Neuron (in vitro differentiated cells): Measurements from ENCODE around the gene PUSL1.

Experiments
- H2AFZ ChIP-seq: one replicate; pipeline ENCODE4 v1.6.1; 2013; ENCODE audit warnings: low read depth, mild to moderate bottlenecking, inconsistent platforms, low read length, moderate library complexity
- H3K27me3 ChIP-seq: one replicate; pipeline ENCODE4 v1.6.1; 2013; ENCODE audit warnings: low read length; ENCODE audit not compliant: insufficient read depth
- H3K36me3 ChIP-seq: one replicate; pipeline ENCODE4 v1.6.1; 2013; ENCODE audit warnings: low read length; ENCODE audit not compliant: insufficient read depth
- H3K4me1 ChIP-seq: one replicate; pipeline ENCODE4 v1.6.1; 2013; ENCODE audit warnings: low read length; ENCODE audit not compliant: insufficient read depth
- H3K4me3 ChIP-seq: 2 replicates; pipeline ENCODE4 v1.5.1; 2013; ENCODE audit warnings: mild to moderate bottlenecking, low read length, moderate library complexity
- H3K9me3 ChIP-seq: one replicate; pipeline ENCODE4 v1.6.1; 2013; ENCODE audit warnings: low read length

Gene PUSL1

DNA sequence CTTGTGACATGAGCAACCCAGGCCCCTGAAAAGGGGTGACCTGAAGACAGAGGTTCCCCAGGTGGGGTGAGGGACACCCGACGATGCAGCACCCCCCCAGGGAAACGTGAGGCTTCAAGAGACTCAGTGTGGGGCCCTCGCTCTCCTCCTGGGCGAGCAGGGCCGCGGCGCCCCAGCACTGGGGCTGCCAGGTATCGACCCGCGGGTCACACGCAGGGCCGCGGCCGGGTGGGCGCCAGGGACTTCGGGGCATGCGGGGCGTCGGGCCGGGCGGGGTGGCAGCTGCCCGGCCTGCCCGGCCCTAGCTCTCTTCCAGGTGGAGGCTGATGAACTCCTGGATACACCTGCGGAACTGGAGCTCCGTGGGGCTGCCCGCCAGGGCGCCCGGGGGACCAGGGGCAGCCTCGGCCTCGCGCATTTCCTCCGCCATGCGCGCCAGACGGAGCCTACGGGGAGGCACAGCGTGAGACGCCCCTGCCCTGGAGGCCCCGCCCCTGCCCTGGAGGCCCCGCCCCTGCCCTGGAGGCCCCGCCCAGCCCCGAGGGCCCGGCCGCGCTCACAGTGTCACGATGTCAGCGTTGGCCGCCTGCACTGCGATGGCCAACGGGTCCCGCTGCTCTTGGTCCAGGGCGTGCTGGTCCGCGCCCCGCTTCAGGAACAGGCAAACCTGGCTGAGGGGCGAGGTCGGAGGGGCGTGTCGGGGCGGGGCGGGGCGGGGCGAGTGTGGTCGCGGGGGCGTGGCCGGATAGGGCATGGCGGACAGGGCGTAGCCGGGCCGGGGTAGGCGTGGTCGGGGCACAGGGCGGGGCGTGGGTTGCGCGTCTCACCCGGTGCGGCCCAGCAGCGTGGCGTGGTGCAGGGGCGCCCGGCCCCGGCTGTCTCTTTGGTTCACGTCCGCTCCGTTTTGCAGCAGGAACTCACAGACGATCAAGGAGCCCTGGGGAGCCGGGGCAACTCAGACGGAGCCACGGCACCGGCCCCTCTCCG is 14.8 kb upstream of the PUSL1 start:
- Histone ChIP-seq H3K9me3 (no peaks in the 10 kb centered on the region), H3K36me3 (peaks cover 35% of the 10 kb centered on the region), H3K4me3 (no peak overlapping the region), H2AFZ (no peak overlapping the region), H3K27me3 (no peaks in the 10 kb centered on the region), H3K4me1 (peaks cover under 1% of the 10 kb centered on the region)

DNA sequence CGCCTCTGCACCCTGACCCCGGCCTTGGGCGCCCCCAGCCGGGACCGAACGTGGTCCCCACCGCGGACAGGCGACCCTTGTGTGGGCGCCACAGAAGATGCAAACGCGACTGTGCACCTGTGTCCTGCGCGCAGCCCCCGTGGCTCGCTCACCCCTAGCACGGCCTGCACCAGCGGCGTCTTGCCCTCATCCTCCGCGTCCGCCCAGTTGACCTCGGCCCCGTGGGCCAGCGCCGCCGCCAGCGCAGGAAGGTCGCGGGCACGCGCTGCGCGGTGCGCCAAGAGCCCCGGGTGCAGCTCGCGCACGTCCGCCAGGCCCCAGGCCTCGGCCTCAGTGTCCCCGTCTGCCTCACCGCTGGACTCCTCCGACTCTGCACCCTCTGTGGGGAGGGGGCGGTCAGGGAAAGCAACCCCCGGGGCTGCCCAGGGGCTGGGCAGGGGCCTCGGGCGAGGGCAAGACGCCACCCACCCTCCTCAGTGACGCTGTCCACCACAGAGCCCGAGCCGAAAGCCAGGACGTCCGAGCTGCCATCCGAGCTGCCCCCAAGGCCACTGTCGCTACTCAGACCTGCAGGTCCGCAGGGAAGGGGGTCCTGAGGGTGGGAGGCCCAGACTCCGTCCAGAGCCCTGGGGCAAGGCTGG is 14.0 kb upstream of the PUSL1 start:
- Histone ChIP-seq H3K27me3 (no peaks in the 10 kb centered on the region), H3K4me1 (peaks cover 3% of the 10 kb centered on the region), H3K36me3 (peaks cover 37% of the 10 kb centered on the region), H3K9me3 (no peaks in the 10 kb centered on the region), H2AFZ (no peak overlapping the region), H3K4me3 (no peak overlapping the region)

DNA sequence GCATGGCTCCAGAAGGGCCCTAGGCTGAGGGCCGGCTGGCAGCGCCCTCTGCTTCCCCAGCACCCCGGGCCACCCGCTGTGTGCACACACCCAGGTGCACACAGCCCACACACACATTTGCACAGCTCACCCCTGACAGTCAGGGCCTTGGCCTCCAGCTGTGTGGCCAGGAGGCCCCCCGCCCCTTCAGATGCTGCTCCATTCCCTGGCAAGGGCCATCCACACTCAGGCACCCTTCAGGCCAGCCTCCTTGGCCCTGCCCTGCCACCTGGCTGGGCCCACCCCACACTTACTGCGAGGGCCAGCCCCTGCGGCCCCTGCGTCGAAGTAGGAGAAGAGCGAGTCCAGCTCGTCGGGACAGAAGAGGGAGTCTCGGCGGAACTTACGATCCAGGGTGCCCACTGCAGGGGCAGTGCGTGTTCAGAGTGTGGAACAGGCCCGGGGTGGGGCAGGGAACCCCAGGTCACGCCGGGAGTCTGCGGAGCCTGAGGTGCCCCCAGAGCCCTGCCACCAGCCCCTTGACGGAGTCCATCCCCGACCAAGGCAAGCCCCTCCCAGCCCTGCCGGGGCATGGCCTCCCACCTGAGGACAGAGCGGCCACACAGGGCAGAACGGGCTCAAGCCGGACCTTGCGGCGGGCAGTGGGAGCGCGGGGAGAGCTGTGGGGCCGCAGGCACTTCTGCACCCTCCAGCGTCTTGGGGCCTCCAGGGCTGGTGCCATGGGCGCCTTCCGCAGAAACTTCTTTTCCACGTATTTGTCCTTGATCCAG is 13.1 kb upstream of the PUSL1 start:
- Histone ChIP-seq H3K36me3 (peaks cover 37% of the 10 kb centered on the region), H2AFZ (no peak overlapping the region), H3K9me3 (no peaks in the 10 kb centered on the region), H3K4me1 (peaks cover 3% of the 10 kb centered on the region), H3K4me3 (no peak overlapping the region), H3K27me3 (no peaks in the 10 kb centered on the region)

DNA sequence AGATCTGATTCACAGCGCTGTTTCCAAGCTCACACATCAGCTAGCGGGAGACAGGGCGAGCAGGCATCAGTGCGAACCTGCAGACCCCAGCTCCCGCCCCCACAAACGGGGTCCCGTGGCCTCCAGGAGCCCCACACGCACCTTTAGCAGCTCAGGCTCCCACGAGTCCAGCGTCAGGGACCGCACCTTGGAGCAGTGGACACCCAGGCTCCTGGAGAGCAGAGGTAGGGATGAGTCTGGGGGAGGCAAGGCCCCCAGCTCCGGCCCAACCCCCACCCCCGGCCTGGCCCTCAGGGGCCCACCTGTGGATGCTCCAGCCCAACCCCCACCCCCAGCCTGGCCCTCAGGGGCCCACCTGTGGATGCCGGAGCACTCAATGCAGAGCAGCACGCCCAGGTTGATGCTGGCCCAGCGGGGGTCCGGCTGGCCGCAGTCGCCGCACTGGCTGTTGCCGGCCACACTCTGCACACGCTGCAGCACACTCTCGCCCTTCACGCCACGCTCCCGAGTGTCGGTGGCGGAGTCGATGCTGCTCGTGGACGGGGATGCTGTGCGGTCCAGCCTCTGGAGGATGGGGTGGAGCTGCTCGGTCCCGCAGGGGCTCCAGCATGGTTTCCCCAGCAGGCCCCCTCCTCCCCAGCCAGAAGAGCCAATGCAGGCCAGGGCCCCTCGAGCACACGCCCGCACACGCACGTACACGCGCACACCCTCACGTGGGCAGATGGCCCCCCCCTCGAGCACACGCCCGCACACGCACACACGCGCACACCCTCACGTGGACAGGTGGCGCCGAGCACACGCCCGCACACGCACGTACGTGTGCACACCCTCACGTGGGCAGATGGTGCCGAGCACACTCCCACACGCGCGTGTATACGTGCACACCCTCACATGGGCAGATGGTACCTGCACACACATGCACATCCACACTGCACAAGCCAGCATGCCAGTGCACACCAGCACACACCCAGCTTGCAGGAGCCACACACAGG is 12.0 kb upstream of the PUSL1 start:
- Histone ChIP-seq H2AFZ (no peak overlapping the region), H3K36me3 (peaks cover 37% of the 10 kb centered on the region), H3K27me3 (no peaks in the 10 kb centered on the region), H3K4me3 (no peak overlapping the region), H3K4me1 (peaks cover 3% of the 10 kb centered on the region), H3K9me3 (no peaks in the 10 kb centered on the region)

DNA sequence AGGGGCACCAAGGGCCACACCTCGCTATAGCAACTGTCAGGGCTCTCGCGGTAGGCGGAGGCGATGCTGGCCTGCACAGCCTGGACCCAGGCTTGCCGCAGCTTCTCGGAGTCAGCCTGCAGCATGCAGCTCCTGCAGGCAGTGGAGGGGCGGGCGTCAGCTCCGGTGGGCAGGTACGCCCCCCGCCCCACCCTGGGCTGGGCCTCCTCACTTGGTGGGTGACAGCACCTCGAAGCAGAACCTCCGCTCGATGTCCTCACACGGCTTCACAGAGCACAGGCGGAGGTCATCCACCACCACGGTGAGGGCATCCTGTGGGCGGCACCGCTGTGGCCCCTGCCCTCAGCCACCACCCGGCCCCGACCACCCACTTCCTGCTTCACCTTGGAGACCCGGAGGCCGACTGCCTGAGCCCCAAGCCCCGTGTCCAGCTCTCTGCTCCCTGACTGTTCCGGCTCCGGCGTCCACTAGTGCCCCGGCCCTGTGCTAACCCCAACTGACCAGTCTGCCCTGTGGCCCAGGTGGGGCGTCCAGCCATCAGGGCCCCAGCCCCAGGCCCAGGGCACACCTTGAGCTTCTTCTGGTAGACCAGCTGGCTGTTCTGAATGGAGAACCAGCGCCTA is 10.5 kb upstream of the PUSL1 start:
- Histone ChIP-seq H3K4me1 (peaks cover 3% of the 10 kb centered on the region), H3K4me3 (no peak overlapping the region), H3K9me3 (no peaks in the 10 kb centered on the region), H2AFZ (no peak overlapping the region), H3K27me3 (no peaks in the 10 kb centered on the region), H3K36me3 (peaks cover 37% of the 10 kb centered on the region)

DNA sequence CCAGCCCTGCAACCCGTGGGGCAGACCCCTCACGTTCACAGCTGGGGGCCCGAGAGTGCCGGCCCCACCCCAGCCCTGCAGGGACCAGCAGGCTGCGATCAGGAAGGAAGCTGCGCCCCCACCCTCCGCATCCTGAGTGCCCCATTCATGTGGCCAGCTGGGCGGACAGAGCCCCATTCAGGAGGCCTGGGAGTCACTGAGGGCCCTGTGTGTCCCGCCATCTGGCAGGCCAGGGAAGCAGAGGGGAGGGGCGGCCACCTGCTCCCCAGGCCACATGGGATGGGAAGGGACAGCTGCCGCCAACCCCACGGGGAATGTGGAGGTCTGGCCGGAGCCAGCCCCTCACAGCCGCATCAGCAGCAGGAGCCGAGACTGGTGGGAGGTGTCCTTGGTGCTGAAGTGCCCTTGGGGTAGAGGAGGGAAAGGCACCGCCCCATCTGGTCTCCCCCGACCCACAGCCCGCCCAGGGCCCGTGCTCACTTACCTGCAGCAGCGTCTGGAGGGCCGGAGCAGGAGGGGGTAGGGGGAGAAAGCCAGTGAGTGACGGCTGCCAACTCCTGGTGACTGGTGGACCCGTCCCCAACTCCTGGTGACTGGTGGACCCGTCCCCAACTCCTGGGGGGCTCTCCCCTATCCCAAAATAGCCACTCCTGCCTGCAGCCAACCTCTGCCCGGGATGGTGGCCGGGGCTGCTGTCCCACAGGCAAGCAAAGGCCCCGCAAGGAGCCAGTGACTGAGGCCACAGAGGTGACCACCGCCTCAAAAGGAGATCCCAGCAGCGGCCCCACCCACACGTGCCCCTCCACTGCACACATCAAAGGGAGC is 9.3 kb upstream of the PUSL1 start:
- no peaks in the 10 kb centered on the region for H3K27me3 ChIP-seq
- H3K36me3 ChIP-seq: peaks cover 31% of the 10 kb centered on the region
- no peaks in the 10 kb centered on the region for H3K9me3 ChIP-seq
- no peak overlapping the region for H3K4me3 ChIP-seq
- peaks cover 8% of the 10 kb centered on the region for H3K4me1 ChIP-seq
- H2AFZ ChIP-seq: no peak overlapping the region

DNA sequence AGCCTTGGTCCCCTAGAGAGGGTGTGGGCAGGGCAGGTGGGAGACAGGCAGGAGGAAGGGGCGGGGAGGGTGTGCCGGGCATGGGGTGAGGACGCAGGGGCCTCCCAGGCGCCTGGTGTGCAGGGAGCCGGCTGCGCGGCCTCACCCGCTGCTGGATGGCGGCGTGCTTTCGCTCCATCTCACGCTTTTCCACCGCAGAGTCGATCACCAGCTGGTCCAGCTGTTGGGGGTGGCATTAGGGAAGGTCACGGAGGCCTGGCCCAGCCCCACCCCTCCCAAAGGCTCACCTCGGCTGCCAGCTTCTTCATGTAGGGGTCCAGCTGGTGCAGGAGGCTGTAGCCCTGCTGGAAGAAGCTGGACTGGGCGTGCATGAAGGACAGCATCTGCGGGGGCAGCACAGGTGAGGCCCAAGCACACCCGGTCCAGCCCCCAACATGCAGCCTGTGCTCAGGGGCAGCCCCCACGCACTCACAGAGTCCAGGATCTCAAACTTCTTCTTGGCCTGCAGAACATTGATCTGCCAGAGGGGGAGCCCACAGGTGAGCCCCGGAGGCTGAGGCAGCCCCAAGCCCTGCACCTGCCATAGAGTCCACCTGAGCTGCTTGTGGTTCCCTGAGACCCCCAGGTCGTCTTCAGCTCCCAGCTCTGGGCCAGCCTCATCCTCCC is 8.6 kb upstream of the PUSL1 start:
- no peaks in the 10 kb centered on the region for H3K9me3 ChIP-seq
- H3K4me1 ChIP-seq: peaks cover 14% of the 10 kb centered on the region
- H2AFZ ChIP-seq: no peak overlapping the region

DNA sequence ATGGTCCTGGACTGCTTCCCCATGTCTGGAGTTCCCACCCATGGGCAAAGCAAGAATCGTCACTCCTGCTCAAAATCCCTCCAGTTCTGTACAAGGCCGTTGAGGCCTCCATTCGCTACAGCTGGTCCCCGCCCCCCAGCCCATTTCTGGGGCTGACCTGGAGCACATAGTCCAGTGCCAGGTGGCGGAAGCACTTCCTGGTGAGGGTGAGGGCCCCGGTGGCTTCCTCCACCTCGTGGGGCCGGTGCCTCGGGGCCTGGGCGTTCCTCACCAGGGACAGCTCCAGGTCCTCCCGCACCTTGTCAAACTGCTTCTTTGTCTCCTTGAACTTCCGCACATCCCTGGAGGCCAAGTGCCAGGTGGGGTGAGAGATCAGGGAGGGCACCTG is 8.1 kb upstream of the PUSL1 start:
- no peaks in the 10 kb centered on the region for H3K27me3 ChIP-seq
- peaks cover 19% of the 10 kb centered on the region for H3K4me1 ChIP-seq
- H3K4me3 ChIP-seq: no peak overlapping the region

More for the DNA sequence above, 8.6 kb upstream of the PUSL1 start:
- H3K27me3 ChIP-seq: no peaks in the 10 kb centered on the region
- H3K36me3 ChIP-seq: peaks cover 25% of the 10 kb centered on the region
- H3K4me3 ChIP-seq: no peak overlapping the region

DNA sequence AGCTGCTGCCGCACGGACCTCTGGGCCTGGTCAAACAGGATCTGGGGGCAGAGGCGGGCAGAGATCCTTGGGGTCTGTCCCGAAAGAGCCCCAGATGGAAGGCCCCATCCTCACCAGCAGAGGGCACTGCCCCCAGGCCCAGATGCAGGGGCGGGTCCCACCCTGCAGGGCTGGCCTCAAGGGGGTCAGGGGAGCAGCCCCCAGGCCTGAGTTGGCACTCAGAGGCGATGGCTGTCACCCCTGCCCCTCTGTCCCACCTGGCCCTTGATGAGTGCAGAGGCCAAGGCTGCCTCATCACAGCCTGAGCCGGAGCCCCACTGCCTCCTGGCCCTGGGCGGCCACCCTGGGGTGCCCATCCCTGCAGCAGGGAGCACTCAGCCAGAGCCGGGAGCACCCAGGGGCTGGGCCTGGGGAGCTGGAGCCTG is 6.4 kb upstream of the PUSL1 start:
- no peak overlapping the region for H3K4me3 ChIP-seq
- H3K4me1 ChIP-seq: peaks cover 36% of the 10 kb centered on the region
- peaks cover 9% of the 10 kb centered on the region for H3K36me3 ChIP-seq
- no peaks in the 10 kb centered on the region for H3K27me3 ChIP-seq
- H2AFZ ChIP-seq: no peak overlapping the region
- no peaks in the 10 kb centered on the region for H3K9me3 ChIP-seq

More for the DNA sequence above, 8.1 kb upstream of the PUSL1 start:
- Histone ChIP-seq H3K36me3 (peaks cover 22% of the 10 kb centered on the region), H3K9me3 (no peaks in the 10 kb centered on the region), H2AFZ (no peak overlapping the region)

DNA sequence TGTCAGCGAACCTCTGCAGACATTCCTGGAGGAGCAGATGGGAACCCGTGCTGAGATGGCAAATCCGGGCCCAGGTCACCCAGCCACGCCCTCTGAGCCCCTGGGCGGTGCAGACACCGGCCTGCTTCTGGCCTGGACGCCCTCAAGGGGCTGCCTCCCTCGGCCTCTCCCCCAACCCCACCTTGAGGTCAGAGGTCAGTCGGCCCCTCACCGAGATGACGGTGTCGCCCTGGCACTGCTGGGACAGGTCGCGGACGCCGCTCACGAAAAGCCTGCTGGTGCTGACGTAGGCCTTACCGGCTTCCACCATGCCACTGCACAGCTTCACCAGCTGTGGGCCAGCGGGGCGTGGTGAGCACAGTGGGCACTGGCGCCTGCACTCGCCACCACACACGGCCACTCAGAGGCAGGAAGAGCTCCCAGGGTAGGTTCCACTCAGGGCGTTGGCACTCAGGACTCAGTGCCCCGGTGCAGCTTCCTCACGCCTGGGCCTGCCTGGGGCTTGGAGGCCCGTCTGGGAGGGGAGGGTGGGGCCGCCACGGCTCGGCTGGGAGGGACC is 5.4 kb upstream of the PUSL1 start:
- Histone ChIP-seq H3K4me1 (peaks cover 38% of the 10 kb centered on the region), H3K4me3 (no peak overlapping the region), H3K36me3 (peaks cover 4% of the 10 kb centered on the region), H2AFZ (no peak overlapping the region), H3K9me3 (no peaks in the 10 kb centered on the region), H3K27me3 (no peaks in the 10 kb centered on the region)

DNA sequence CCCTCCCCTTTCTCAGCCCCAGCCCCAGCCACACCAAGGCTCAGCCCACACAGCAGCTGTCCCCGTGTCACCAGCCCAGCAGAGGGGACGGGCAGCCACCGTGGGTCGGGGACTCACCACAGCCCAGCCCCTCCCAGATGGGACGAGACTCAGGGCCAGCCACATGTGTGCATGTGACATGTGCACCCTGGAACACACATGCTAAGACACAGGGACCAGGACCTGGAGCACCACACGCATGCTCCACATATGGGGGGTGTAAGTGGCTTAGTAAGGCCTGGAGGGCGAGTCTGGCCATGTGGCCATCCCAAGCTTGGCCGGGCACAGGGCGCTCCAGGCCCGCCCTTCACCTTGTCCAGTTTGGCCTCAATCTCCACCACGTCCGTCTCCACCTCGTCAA is 4.7 kb upstream of the PUSL1 start:
- Histone ChIP-seq H3K9me3 (no peaks in the 10 kb centered on the region), H3K4me1 (peaks cover 36% of the 10 kb centered on the region), H2AFZ (no peak overlapping the region), H3K36me3 (peaks cover 2% of the 10 kb centered on the region), H3K4me3 (no peak overlapping the region), H3K27me3 (no peaks in the 10 kb centered on the region)
